Loucy (cell line): ENCODE data around the gene COL8A1.

Source experiments
- EZH2phosphoT487 ChIP-seq: fragments of 200-600 bp; IDR thresholded peaks from 2 replicates; pipeline ENCODE4 v1.6.1; 2018; ENCODE audit warnings: antibody characterized with exemption, mild to moderate bottlenecking, moderate library complexity, borderline replicate concordance
- TF ChIP-seq, protein P1 (sequence below): fragments of 200-600 bp; sonication (generic); conservative IDR thresholded peaks from 2 replicates; pipeline ENCODE4 v1.5.1; 2014; ENCODE audit warnings: mild to moderate bottlenecking, antibody characterized with exemption, low read length

GRCh38 chr3:99681512-99681911 is 43.1 kb downstream of the COL8A1 start:
- TF ChIP-seq, protein P1, sequence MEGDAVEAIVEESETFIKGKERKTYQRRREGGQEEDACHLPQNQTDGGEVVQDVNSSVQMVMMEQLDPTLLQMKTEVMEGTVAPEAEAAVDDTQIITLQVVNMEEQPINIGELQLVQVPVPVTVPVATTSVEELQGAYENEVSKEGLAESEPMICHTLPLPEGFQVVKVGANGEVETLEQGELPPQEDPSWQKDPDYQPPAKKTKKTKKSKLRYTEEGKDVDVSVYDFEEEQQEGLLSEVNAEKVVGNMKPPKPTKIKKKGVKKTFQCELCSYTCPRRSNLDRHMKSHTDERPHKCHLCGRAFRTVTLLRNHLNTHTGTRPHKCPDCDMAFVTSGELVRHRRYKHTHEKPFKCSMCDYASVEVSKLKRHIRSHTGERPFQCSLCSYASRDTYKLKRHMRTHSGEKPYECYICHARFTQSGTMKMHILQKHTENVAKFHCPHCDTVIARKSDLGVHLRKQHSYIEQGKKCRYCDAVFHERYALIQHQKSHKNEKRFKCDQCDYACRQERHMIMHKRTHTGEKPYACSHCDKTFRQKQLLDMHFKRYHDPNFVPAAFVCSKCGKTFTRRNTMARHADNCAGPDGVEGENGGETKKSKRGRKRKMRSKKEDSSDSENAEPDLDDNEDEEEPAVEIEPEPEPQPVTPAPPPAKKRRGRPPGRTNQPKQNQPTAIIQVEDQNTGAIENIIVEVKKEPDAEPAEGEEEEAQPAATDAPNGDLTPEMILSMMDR: no peak
- no peak for TF ChIP-seq EZH2phosphoT487
